Dedifferentiated amniotic fluid mesenchymal stem cell (primary cell): ENCODE results near the gene ARHGDIG.

Source experiments
- DNase-seq: peaks from one replicate; pipeline ENCODE4 v3.0.0-alpha.2; 2016; ENCODE audit errors: extremely low spot score

Gene ARHGDIG

GRCh38 chr16:297832-298231 lies 17.4 kb downstream of the ARHGDIG start:
- DNase-seq = no peak

GRCh38 chr16:301235-301634 lies 20.8 kb downstream of the ARHGDIG start:
- DNase-seq = no peak

GRCh38 chr16:301950-302349 lies 21.6 kb downstream of the ARHGDIG start:
- DNase-seq = no peak

- no peak for DNase-seq
Observed at GRCh38 chr16:303760-304505, 23.5 kb downstream of the ARHGDIG start.

- no peak for DNase-seq
Observed at GRCh38 chr16:305916-306626, 25.7 kb downstream of the ARHGDIG start.

GRCh38 chr16:306911-307370 lies 26.6 kb downstream of the ARHGDIG start:
- no peak for DNase-seq

GRCh38 chr16:307691-308312 lies 27.4 kb downstream of the ARHGDIG start:
- no peak for DNase-seq

- DNase-seq = no peak
Observed at GRCh38 chr16:309476-309875, 29.1 kb downstream of the ARHGDIG start.

- DNase-seq = no peak
Observed at GRCh38 chr16:311725-312124, 31.3 kb downstream of the ARHGDIG start.

- no peak for DNase-seq
Observed at GRCh38 chr16:314351-314750, 34.0 kb downstream of the ARHGDIG start.

- DNase-seq = no peak
Observed at GRCh38 chr16:314795-315299, 34.5 kb downstream of the ARHGDIG start.

- no peak for DNase-seq
Observed at GRCh38 chr16:316741-317464, 36.5 kb downstream of the ARHGDIG start.

GRCh38 chr16:317583-317982 lies 37.2 kb downstream of the ARHGDIG start:
- DNase-seq = no peak

- no peak for DNase-seq
Observed at GRCh38 chr16:318628-319027, 38.2 kb downstream of the ARHGDIG start.

GRCh38 chr16:320206-320605 lies 39.8 kb downstream of the ARHGDIG start:
- DNase-seq = no peak

GRCh38 chr16:321532-321931 lies 41.1 kb downstream of the ARHGDIG start:
- DNase-seq = no peak

- no peak for DNase-seq
Observed at GRCh38 chr16:322476-323143, 42.2 kb downstream of the ARHGDIG start.

GRCh38 chr16:324201-324450 lies 43.7 kb downstream of the ARHGDIG start:
- no peak for DNase-seq

GRCh38 chr16:324451-325334 lies 44.3 kb downstream of the ARHGDIG start:
- no peak for DNase-seq

GRCh38 chr16:325375-326145 lies 45.2 kb downstream of the ARHGDIG start:
- DNase-seq = no peak
